Measurements from ENCODE around the gene MT1B.

Gene MT1B

DNA sequence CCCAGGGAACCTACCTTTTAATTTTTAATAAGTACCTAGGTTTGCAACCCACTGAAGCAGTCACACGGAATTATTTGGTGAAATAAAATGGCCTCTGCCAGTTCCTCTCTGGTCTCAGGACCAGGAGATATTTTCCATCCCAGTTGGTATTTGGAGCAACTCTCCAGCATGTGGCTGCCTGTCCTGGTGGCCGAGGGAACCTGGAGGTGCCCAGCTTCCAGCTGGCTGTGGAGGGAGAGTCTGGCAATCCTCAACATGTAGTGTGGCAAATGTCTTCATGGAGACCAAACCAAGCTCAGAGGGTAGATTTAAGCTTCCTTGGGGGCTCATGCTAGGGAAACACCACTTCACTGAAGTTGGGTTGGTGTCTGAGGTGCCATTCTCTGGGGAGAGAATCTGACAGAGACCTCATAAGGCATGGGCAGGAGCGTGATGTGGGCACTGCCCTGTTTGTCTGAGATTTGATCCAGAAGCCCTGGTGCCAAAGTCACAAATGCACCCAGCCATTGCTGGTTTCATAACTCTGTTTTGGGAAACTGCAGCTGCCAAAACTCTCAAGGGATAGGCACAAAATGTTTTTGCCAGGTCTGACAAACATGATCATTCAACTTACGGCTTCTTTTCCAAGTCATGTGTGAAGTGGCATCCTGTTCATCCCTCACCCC is 33.4 kb downstream of the MT1B start:
- no peak for DNase-seq (ENCODE audit: low read depth in 2 of 2)

DNA sequence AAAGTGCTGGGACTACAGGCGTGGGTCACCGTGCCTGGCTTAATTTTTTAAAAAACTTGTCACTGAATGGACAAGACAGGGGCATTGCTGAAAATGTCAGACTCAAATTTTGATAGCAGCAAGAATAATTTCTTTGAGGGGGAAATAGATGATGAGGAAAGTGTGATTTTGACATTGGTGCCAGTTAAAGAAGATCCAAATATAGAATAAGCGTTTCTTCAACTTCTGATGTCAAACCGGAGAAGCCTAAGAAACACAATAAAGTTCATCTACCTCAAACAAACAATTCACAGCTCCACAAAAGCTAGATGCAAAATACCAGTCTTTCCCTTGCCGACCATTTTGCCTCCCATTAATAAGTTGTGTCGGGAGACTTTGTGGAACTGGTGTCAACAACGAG is 35.1 kb downstream of the MT1B start:
- DNase-seq (ENCODE audit: low read depth in 2 of 2): no peak

DNA sequence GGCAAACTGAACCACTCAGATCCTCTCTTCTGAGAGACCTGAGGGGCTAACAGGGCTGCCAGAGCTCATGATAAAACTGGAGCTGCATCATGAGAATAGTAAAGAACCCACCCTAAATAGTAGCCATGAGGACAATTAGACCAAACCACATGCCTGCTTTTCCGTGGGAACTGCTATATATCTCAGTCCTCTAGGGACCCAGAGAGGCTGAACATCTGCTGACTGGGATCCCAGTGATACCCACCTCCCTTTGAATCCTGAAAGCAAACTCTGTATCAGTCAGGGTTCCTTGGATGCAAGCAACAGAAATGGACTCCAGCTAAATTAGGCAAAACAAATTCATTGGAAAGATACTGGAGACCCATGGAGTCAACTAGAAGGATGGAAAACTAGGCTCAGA is 37.1 kb downstream of the MT1B start:
- DNase-seq (ENCODE audit: low read depth in 2 of 2): no peak

- no peak for DNase-seq (ENCODE audit: low read depth in 2 of 2)
Observed at GRCh38 chr16:56689171-56689570, 37.5 kb downstream of the MT1B start.

- no peak for DNase-seq (ENCODE audit: low read depth in 2 of 2)
Observed at GRCh38 chr16:56690420-56691122, 38.9 kb downstream of the MT1B start.

- no peak for DNase-seq (ENCODE audit: low read depth in 2 of 2)
Observed at GRCh38 chr16:56691885-56692284, 40.2 kb downstream of the MT1B start.

DNA sequence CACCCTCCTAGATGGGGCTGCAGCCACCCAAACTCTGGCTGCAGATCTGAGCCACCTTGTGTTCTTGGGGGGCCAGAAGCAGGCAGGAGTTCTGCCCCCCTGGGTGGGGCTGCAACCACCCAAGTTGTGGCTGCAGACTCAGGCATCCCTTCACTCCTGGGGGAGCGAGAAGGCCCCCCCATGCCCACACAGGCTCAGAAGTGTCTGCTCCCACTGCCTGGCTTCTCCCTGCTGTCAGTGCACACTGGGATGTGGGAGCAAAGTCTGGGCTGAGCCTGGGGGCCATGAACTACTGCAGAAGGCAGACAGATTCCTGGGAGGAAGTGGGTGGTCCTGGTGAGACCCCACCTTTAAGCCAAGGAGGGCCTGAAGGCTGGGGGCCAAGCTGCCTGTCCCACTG is 43.6 kb downstream of the MT1B start:
- no peak for DNase-seq (ENCODE audit: low read depth in 2 of 2)

DNA sequence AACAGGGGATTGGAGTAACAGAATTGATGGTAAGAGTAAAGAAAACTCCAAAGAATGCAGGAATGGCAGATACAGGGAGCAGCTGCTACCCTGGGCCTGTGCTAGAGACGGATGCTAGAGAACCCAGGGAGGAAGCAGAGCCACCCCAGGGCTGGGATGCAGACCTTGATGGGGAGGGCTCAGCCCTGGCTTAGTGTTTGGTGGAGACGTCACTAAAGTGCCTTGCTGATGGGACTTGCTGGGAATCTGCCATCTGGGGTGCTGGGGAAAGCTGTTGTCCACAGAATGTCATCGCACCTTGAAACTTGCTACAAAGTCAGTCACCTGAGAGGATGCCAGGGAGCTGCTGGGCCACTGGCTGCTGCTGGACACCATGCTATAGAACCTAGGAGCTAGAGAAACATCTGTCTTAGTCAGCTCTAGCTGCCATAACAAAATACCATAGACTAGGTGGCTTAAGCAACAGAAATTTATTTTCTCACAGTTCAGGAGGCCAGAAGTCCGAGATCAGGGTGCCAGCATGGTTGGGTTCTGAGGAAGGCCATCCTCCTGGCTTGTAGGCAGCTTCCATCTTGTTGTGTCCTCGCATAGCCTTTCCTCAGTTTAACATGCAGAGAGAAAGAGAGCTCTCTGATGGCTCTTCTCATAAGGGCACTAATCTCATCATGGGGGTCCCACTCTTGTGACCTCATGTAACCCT is 45.9 kb downstream of the MT1B start:
- DNase-seq (ENCODE audit: low read depth in 2 of 2): no peak

GRCh38 chr16:56700195-56700594 is 48.5 kb downstream of the MT1B start:
- DNase-seq (ENCODE audit: low read depth in 2 of 2): no peak

DNA sequence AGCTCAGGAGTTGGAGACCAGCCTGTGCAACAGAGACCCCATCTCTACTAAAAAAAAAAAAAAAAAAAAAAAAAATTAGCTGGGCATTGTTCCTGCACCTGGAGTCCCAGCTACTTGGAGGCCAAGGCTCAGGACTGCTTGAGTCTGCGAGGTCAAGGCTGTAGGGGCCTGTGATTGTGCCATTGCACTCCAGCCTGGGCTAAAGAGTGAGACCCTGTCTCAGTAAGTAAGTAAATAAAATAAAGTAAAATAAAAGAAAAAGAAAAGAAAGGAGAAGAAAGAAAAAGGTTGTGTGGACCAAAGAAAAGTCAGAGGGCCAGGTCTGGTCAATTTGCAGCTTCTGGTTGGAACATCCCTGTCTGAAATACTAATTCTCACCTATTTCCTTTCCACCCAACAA is 48.9 kb downstream of the MT1B start:
- no peak for DNase-seq (ENCODE audit: low read depth in 2 of 2)

- DNase-seq (ENCODE audit: low read depth in 2 of 2): no peak
Observed at GRCh38 chr16:56701534-56701933, 49.8 kb downstream of the MT1B start.
